GM12878 (cell line): Measurements from ENCODE around the gene CHRNA9. TPM values are rescaled to one million over a fixed set of nuclear protein-coding genes. Genes with fewer than 3 reads are reported as not detected.

Source experiments
- BCL3 ChIP-seq: IDR thresholded peaks from 2 replicates; pipeline ENCODE4 v1.6.1; 2011; ENCODE audit warnings: borderline replicate concordance, low read depth, mild to moderate bottlenecking, moderate library complexity, low read length; ENCODE audit not compliant: insufficient read depth, poor library complexity, severe bottlenecking
- ETV6 ChIP-seq, 2 experiments: fragments of 450-650 bp in 1 of 2; IDR thresholded peaks in 1 of 2; conservative IDR thresholded peaks in 1 of 2; 2 replicates each; pipeline ENCODE4 v1.6.1; 2014; ENCODE audit warnings: antibody characterized with exemption in 1 of 2, borderline replicate concordance in 1 of 2, low read depth in 1 of 2, mild to moderate bottlenecking in 1 of 2, moderate library complexity in 1 of 2
- IKZF2 ChIP-seq, 2 experiments: fragments of 450-650 bp; IDR thresholded peaks; 2 replicates each; pipeline ENCODE4 v1.6.1; 2017; ENCODE audit warnings: mild to moderate bottlenecking in 2 of 2, moderate library complexity in 2 of 2
- IRF5 ChIP-seq: fragments of 450-650 bp; IDR thresholded peaks from 2 replicates; pipeline ENCODE4 v1.6.1; 2017; ENCODE audit warnings: borderline replicate concordance
- KLF5 ChIP-seq: fragments of 450-650 bp; IDR thresholded peaks from 2 replicates; pipeline ENCODE4 v1.6.1; 2014; ENCODE audit warnings: mild to moderate bottlenecking; ENCODE audit not compliant: partially characterized antibody
- MTA2 ChIP-seq: fragments of 450-650 bp; IDR thresholded peaks from 2 replicates; pipeline ENCODE4 v1.6.1; 2016; ENCODE audit warnings: low read depth, mild to moderate bottlenecking, moderate library complexity
- NRF1 ChIP-seq: conservative IDR thresholded peaks from 2 replicates; pipeline ENCODE4 v1.6.1; 2011; ENCODE audit warnings: mild to moderate bottlenecking, low read depth, low read length, improper control_type of control experiment
- RAD51 ChIP-seq: fragments of 450-650 bp; IDR thresholded peaks from 2 replicates; pipeline ENCODE4 v1.6.1; 2016; ENCODE audit warnings: moderate library complexity, mild to moderate bottlenecking, inconsistent platforms
- REST ChIP-seq: IDR thresholded peaks from 2 replicates; pipeline ENCODE4 v1.6.1; 2012; ENCODE audit warnings: mild to moderate bottlenecking, low read depth, low read length
- polyA plus RNA-seq, 11 experiments: library from polyadenylated mRNA; depleted of rRNA in 4 of 11; unstranded in 6 of 11; stranded (reverse) in 5 of 11; fragments of >200 nt; fragmentation: Nextera tagmentation in 4 of 11; fragmentation: Illumina TruSeq in 1 of 11; extraction: Ambion mirVana in 4 of 11; extraction: Trizol in 1 of 11; gene quantifications; 1 replicate in 1 of 11; 2 replicates in 10 of 11; pipeline versions ENCODE4 v1.2.1 to v1.2.3, GENCODE V29; 2011 to 2016; ENCODE audit warnings: inconsistent platforms in 2 of 11, missing spikeins in 2 of 11, low read depth in 1 of 11
- total RNA-seq, 4 experiments: library from RNA; depleted of rRNA in 3 of 4; stranded (reverse); fragments of >200 nt in 3 of 4; fragmentation: Illumina TruSeq in 1 of 4; extraction: Trizol in 1 of 4; gene quantifications; 2 replicates each; pipeline versions ENCODE4 v1.2.1 to v1.2.3, GENCODE V29; 2013 to 2021

CHRNA9 gene
- total and polyA plus RNA-seq, 10 of the 15 experiments (the other 5 are each of a cell fraction or from before 2014, with no cell fraction given), result 0.05 to 0.09 (median 0.08) TPM; not detected in 7

- no peak for TF ChIP-seq IRF5
- no peak for TF ChIP-seq REST
- no peak for TF ChIP-seq MTA2
- TF ChIP-seq IKZF2 (IDR thresholded peaks at IDR 0.05), result no peak
- TF ChIP-seq BCL3, result no peak
- TF ChIP-seq RAD51, result no peak
- TF ChIP-seq NRF1, result no peak
- no peak for TF ChIP-seq KLF5
- no peak for TF ChIP-seq ETV6 (conservative IDR thresholded peaks at IDR 0.05 in 1 of 2, IDR thresholded peaks at IDR 0.05 in 1 of 2; ENCODE audit: borderline replicate concordance in 1 of 2, low read depth in 1 of 2)
Measured at GRCh38 chr4:40331101-40331745, 3.9 kb upstream of the CHRNA9 start (continued).
